ENCODE measurements around the gene XCR1.

DNA sequence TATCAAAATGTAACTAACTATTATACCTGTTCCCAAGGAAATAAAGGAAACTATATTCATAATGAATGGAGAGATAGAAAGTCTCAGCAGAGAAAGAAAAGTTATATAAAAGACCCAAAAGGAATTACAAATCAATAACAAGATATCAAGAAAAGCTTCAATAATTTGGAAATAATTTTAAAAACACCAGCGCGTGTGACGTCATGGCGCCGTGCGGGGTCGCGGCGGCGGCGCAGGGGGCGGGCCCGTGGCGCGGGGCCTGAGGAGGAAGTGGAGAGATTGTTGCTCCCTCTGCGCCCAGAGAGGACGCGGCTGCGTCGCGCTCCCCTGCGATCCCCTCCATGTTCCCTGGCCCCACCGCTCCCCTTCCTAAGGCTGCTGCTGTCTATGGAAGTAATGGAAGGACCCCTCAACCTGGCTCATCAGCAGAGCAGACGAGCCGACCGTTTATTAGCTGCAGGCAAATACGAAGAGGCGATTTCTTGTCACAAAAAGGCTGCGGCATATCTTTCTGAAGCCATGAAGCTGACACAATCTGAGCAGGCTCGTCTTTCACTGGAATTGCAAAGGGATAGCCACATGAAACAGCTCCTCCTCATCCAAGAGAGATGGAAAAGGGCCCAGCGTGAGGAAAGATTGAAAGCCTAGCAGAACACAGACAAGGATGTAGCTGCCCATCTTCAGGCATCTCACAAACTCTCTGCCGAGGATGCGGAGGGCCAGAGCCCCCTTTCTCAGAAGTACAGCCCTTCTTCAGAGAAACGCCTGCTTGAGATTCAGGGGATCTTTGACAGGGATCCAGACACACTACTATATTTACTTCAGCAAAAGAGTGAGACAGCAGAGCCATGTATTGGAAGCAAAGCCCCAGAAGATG, 4.1 kb downstream of the XCR1 start:
- TF ChIP-seq, protein P1, sequence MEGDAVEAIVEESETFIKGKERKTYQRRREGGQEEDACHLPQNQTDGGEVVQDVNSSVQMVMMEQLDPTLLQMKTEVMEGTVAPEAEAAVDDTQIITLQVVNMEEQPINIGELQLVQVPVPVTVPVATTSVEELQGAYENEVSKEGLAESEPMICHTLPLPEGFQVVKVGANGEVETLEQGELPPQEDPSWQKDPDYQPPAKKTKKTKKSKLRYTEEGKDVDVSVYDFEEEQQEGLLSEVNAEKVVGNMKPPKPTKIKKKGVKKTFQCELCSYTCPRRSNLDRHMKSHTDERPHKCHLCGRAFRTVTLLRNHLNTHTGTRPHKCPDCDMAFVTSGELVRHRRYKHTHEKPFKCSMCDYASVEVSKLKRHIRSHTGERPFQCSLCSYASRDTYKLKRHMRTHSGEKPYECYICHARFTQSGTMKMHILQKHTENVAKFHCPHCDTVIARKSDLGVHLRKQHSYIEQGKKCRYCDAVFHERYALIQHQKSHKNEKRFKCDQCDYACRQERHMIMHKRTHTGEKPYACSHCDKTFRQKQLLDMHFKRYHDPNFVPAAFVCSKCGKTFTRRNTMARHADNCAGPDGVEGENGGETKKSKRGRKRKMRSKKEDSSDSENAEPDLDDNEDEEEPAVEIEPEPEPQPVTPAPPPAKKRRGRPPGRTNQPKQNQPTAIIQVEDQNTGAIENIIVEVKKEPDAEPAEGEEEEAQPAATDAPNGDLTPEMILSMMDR (IDR thresholded peaks at IDR 0.05): no peak
- TF ChIP-seq EZH2 (IDR thresholded peaks at IDR 0.05; ENCODE audit: borderline replicate concordance, insufficient read depth, low read depth, low read length, poor library complexity, severe bottlenecking): no peak

All from B cell (primary cell).